ENCODE data around the gene KRT6A.

Gene KRT6A

GRCh38 chr12:52515927-52516831 is 23.1 kb upstream of the KRT6A start:
- H3K4me3 ChIP-seq (ENCODE audit: low read length) = no peak overlapping the region
- TF ChIP-seq, protein P1, sequence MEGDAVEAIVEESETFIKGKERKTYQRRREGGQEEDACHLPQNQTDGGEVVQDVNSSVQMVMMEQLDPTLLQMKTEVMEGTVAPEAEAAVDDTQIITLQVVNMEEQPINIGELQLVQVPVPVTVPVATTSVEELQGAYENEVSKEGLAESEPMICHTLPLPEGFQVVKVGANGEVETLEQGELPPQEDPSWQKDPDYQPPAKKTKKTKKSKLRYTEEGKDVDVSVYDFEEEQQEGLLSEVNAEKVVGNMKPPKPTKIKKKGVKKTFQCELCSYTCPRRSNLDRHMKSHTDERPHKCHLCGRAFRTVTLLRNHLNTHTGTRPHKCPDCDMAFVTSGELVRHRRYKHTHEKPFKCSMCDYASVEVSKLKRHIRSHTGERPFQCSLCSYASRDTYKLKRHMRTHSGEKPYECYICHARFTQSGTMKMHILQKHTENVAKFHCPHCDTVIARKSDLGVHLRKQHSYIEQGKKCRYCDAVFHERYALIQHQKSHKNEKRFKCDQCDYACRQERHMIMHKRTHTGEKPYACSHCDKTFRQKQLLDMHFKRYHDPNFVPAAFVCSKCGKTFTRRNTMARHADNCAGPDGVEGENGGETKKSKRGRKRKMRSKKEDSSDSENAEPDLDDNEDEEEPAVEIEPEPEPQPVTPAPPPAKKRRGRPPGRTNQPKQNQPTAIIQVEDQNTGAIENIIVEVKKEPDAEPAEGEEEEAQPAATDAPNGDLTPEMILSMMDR (conservative IDR thresholded peaks at IDR 0.05; ENCODE audit: low read depth, low read length) = no peak
- DNase-seq (ENCODE audit: low read depth) = no peak

DNA sequence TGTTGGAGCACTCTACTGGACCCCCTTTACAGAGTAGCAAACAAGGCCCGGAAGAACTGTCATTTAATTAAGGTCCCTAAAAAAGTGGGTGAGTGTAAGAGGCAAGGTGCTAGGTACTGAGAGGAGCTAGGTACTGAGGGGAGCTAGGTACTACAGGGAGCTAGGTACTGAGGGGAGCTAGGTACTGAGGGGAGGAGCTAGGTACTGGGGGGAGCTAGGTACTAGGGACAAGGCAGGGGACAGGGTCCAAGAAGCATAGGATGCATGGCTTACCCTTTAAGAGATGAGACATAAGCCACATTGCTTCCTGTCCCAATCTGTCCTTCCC is 22.2 kb upstream of the KRT6A start:
- TF ChIP-seq, protein P1 (conservative IDR thresholded peaks at IDR 0.05; ENCODE audit: low read depth, low read length) = no peak
- no peak for DNase-seq (ENCODE audit: low read depth)
- no peak overlapping the region for H3K4me3 ChIP-seq (ENCODE audit: low read length)

GRCh38 chr12:52514471-52515318 is 21.6 kb upstream of the KRT6A start:
- TF ChIP-seq, protein P1 (conservative IDR thresholded peaks at IDR 0.05; ENCODE audit: low read depth, low read length) = no peak
- DNase-seq (ENCODE audit: low read depth) = no peak
- H3K4me3 ChIP-seq (ENCODE audit: low read length) = no peak overlapping the region

GRCh38 chr12:52513736-52514135 is 20.7 kb upstream of the KRT6A start:
- no peak for DNase-seq (ENCODE audit: low read depth)
- TF ChIP-seq, protein P1 (conservative IDR thresholded peaks at IDR 0.05; ENCODE audit: low read depth, low read length) = no peak
- no peak overlapping the region for H3K4me3 ChIP-seq (ENCODE audit: low read length)

DNA sequence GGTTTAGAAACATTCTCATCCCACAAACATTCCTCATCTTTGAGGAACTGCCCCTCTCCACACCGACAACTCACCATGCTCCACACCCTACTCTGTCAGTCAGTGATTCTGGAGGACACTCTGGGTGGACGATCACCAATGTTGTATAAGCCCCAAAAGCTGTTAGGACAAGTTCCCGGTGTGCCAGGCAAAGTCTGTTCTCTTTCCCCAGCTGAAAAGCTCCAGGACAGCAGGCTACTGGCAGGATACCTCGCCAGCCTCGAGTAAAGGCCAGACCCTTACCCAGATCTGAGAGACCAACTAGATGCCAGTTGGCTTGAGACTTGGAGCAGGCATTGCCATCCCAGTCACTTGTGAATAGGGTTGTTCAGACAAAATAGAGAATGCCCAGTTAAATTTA is 15.2 kb upstream of the KRT6A start:
- DNase-seq (ENCODE audit: low read depth) = no peak
- no peak overlapping the region for H3K4me3 ChIP-seq (ENCODE audit: low read length)
- TF ChIP-seq, protein P1 (conservative IDR thresholded peaks at IDR 0.05; ENCODE audit: low read depth, low read length) = no peak

DNA sequence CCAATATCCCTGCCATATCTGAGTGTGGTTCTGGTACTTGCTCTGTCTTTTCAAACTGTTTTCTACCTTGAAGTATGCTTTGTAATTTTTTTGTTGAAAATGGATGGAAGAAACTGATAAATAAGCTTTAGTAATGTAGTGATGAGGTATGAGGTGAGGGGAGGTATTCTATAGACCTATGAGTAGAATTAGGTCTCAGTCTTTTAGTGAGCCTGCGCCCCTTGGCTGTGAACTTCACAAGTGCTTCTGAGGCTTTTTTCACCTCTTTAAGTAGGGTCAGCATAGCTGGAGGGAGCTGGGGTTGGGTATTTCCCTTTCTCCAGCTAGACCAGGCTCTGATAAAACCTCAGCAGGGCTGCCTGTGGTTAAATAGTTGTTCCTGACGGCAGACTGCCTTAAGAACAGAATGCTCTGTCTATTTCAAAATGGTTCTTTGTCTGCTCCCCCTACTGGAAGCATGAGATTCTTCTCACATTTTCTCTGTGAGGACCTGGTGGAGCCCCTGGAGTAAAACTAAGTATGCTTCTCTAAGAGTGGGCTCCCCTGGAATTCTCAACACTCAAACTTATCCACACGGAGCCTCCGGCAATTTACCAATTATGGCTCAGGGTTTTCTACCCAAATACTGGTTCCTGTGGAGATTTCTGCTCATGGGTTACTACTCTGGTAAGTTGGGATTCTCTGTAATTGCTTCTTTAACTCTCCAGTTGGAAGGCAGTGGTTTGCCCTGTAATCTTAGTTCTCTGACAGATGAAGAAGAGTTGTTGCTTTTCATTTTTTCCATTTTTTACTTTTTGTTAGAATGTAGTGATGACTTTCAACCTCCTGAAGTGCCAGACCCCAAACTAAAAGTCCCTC is 14.0 kb upstream of the KRT6A start:
- H3K4me3 ChIP-seq (ENCODE audit: low read length) = no peak overlapping the region
- peak; percentile 21 for DNase-seq (ENCODE audit: low read depth)
- TF ChIP-seq, protein P1 (conservative IDR thresholded peaks at IDR 0.05; ENCODE audit: low read depth, low read length) = peak; percentile 73

Data from retinal pigment epithelial cell (primary cell).